HG03103 (cell line): ENCODE measurements around the gene MIS18BP1.
"Not testable (repeated sequence)": the region's sequence is repeated elsewhere in the genome, so short reads cannot be mapped to it uniquely, and the experiment has no call there.

ENCODE experiments used
- ATAC-seq: cut with Tn5 transposase; IDR thresholded peaks from one replicate; pipeline ENCODE4 v1.9.1; 2021; ENCODE audit warnings: low read depth; ENCODE audit not compliant: unreplicated experiment

The MIS18BP1 gene

DNA sequence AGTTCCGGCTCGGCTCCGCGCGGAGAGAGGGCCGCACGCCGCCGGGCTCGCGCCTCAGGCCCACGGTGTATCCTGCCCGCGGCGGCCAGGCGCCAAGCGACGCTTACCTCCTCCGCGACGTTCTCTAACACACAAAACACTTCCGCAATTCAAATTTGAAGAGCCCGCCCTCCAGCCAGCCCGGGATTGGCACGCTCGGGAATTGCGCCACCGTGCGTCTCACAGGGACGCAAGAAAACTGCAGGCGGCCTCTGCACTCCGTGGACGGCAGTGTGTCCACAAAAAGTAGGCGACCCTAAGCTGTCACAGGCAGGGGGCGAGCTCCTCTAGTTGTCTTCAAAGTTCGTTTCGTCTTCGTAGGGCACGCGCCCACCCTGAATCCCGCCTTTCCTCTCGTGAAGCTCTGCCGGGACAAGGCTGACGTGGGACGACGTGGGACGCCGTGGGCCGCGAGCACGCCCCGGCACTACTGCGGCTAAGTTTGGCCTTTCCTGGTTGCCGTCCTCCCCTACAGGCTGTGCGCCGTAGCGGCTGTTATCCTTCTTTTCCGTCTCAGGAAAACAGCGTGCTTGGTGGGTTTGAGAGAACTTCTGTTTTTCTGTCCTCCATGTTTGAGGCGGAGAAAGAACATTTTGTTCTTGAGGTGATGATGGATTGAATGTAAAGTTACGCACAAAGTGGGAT, at the start of gene MIS18BP1:
Gene MIS18BP1, minus strand, starts transcription at position 133 of the 684 bp plus-strand sequence. CDS start 5,916 bp downstream, outside the sequence.
- ATAC-seq: peak; percentile 87

- no peak for ATAC-seq
These were observed 45.6 kb upstream of the MIS18BP1 start for GRCh38 chr14:45298423-45299117.

DNA sequence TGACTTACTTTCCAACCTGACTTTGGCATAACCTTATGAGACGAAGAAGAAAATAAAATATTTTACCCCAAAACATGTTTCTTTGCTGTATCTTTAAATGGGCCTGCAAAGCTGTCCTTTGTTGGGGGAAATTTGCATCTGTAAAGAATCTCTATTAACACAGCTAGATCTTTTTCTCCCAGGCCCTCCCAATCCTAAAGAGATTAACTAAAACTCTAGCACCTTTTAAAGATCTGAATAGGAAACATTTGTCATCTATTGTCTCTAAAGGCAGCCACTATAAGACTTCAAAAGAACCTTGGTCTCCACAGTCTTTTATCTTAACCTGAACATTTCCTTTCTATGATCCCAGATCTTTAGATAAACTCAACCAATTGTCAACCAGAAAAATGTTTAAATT, 41.8 kb upstream of the MIS18BP1 start:
- ATAC-seq: not testable (repeated sequence)

GRCh38 chr14:45290547-45290946, 37.5 kb upstream of the MIS18BP1 start:
- no peak for ATAC-seq

DNA sequence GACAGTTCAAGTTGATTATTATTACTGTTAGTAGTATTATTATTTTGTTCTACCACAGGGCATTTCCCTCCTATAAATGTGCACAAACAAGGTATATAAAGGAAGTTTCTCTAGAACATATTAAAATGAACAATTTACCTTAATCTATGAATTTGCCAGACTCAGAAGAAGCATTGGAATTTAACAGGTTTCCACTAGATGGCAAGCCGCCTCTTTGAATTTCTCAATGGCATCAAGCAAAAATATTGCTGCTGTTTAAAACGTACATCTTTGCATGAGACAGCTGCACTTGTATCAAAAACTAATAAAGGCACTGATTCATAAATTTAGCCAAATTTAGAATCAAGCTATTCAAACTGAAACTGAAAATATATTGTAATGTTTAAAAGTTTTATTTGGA, 34.6 kb upstream of the MIS18BP1 start:
- ATAC-seq: no peak

- ATAC-seq: no peak
These were observed 31.8 kb upstream of the MIS18BP1 start for GRCh38 chr14:45284802-45285201.

GRCh38 chr14:45281731-45282400, 28.9 kb upstream of the MIS18BP1 start:
- ATAC-seq: not testable (repeated sequence)

DNA sequence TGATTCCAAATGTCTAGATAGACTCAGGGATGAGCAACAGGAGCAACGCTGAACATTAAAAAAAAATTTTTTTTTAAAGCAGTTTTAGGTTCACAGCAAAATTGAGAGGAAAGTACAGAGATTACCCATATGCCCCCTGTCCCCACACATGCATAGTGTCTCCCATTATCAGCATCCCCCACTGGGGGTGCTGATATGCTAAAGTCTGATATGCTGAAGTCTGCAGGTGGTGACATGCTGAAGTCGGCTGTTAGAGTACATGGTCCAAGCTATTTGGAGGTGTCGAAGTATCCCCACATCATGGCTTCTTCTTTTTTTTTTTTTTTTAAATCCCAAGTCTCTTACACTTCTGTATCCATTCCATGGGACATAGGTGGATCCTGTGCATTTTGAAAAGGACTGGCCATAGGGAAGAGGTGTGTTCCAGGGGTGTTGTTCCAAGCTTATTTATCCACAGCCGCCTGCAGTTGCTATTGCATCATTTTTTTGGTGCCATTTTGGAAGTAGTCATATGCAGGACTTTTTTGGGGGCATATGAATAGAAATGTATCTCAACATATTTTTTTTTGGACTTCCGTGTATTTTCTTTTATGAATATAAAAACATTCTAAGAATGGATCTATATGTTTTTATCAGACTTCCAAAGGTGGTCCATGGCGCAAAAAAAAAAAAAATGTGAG, 19.0 kb upstream of the MIS18BP1 start:
- no peak for ATAC-seq

- ATAC-seq: no peak
These were observed 17.0 kb upstream of the MIS18BP1 start for GRCh38 chr14:45270031-45270430.

GRCh38 chr14:45267071-45267470, 14.1 kb upstream of the MIS18BP1 start:
- no peak for ATAC-seq

DNA sequence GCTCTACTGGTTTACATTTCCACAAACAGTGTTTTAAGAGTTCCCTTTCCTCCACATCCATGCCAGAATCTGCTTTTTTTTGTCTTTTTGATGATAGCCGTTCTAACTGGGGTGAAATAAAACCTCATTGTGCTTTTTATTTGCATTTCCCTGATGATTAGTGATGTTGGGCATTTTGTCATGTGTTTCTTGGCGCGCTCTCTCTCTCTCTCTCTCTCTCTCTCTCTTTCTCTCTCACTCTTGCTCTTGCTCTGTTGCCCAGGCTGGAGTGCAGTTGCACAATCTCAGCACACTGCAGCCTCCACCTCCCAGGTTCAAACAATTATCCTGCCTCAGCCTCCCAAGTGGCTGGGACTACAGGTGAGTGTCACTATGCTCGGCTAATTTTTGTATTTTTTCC, 9.6 kb upstream of the MIS18BP1 start:
- no peak for ATAC-seq

- ATAC-seq: no peak
These were observed 8.2 kb upstream of the MIS18BP1 start for GRCh38 chr14:45261209-45261608.

GRCh38 chr14:45258805-45259204, 5.8 kb upstream of the MIS18BP1 start:
- no peak for ATAC-seq

DNA sequence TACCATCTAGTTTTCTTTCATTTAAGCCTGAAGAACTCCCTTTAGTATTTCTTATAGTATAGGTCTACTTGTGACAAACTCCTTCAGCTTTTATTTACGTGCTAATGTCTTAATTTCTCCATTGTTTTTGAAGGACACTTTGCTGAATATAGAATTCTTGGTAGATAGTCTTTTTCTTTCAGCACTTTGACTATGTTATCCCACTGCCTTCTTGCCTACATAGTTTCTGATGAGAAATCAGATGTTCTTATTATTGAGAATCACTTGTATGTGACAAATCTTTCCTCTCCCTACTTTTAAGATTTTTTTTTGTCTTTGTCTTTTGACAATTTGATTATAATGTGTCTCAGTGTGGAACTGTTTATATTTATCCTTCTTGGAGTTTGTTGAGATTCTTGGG, 5.1 kb upstream of the MIS18BP1 start:
- ATAC-seq: no peak

DNA sequence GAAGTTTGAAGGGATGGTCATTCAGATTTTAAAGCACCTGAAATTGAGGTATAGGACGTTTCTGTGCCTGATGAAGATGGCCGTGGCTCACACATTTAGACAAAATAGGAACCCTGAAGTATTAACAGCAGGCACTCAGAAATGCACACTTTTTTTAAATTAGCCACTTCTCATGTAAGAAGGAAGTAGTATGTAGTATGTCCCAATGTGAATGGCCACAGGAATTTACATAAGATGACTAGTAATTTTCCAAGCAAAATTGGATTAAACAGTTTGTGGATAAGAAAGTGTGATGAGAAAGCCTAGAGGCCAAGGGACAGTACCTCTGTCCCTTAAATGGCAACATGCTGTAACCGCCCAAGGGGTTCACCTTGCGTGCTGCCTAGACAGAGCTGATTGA, 1.8 kb upstream of the MIS18BP1 start:
- no peak for ATAC-seq

GRCh38 chr14:45253754-45254310, 830 bp upstream of the MIS18BP1 start:
- no peak for ATAC-seq

GRCh38 chr14:45252366-45253069, 484 bp downstream of the MIS18BP1 start:
- ATAC-seq: no peak

DNA sequence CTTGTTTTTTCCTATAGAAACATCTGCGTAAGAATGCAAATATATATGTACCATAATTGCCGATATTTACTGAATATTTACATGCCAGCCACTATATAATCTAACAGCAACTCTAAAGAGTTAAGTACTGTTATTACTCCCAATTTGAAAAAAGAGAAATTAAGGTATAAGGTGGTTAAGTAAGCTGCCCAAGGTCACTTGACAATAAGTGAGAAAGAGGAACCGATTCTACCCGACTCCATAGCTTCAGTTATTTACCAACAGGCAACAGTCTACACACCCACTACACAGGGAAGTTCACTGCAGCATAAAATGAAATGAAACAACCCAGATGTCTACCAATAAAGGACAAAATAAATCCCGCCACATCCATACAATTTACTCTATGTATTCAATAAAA, 1.1 kb downstream of the MIS18BP1 start:
- ATAC-seq: peak; percentile 67

DNA sequence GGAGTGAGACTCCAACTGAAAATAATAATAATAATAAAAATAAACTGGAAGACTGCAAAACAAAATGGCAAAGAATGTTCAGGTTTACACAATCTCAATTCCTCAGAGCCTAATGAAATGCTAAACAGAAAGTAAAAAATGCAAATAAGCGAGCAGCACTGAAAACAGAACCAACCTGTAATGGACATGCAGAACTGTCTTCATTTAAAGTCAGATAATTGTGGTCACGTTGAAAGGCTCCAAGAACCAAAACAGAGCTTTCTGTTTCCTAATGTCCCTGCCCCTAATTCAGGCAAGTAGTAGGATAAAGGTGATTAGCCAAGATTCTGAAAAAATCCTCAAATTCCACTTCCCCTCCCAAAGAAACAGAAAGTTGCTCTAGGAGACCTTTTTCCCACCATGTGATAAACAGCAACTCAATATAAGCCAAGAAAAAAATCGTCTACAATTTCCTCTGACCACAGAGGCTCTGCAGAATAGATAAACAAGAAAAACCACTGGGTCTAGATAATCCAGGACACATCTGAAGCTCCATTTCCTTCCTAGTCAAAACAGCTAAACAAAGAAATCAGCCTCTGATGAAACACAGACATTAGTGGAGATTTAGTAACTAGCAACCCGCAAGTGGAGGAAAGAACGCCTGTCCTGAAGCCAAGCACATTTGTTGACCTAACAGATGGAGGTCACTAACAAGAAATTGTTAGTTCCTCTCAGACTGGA, 3.0 kb downstream of the MIS18BP1 start:
- ATAC-seq: no peak

GRCh38 chr14:45247427-45247826, 5.6 kb downstream of the MIS18BP1 start:
- ATAC-seq: no peak
